ENCODE data around the gene CACNG7.

DNA sequence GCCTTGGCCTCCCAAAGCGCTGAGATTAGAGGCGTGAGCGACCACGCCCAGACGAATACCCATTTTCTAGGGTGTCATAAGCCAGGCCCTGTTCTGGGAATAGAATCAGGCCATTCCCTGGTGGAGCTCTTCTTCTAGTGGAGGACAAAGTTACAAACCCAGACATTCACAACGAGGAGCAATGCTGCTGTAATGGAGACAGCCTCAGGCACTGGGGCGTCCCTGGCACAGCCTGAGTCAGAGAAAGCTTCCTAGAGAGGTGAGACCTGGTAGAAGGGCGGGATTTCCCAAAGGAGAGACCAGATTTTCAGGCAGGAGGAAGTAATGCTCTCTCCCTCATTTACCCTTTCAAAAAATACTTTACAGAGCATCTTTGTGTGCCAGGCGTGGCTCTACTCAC, 14.4 kb upstream of the CACNG7 start:
- TF ChIP-seq EP300 (IDR thresholded peaks at IDR 0.05): no peak
- no peak for TF ChIP-seq POLR2AphosphoS5 (IDR thresholded peaks at IDR 0.05)
- no peak for TF ChIP-seq CTCF (IDR thresholded peaks at IDR 0.05)
- no peak for TF ChIP-seq POLR2A (IDR thresholded peaks at IDR 0.05)
